Measurements from ENCODE around the gene PDE9A. TPM values are rescaled to one million over a fixed set of nuclear protein-coding genes. Genes with fewer than 3 reads are reported as not detected.

Gene PDE9A
- total RNA-seq, 1 experiment from 2014 or later = 31.9 TPM

GRCh38 chr21:42770717-42771502, 117.5 kb downstream of the PDE9A start:
- no peak overlapping the region for H3K27ac ChIP-seq (ENCODE audit: insufficient read length, low read depth, low read length)
- H3K27me3 Mint-ChIP-seq (ENCODE audit: low read depth) = no peaks in the 10 kb centered on the region; the same call in 1 of the 2 replicates
- H2BK15ac ChIP-seq (ENCODE audit: low read depth, low read length) = no peak overlapping the region
- H2AFZ ChIP-seq (ENCODE audit: low read length) = no peak overlapping the region
- H3K56ac ChIP-seq (ENCODE audit: insufficient read length, low read depth, low read length) = no peak overlapping the region
- no peaks in the 10 kb centered on the region for H3K79me2 ChIP-seq (ENCODE audit: insufficient read depth, low read length)
- TF ChIP-seq CTCF (conservative IDR thresholded peaks at IDR 0.05) = no peak
- H4K20me1 ChIP-seq (ENCODE audit: control insufficient read depth, insufficient read depth, insufficient read length) = no peaks in the 10 kb centered on the region
- no peak overlapping the region for H4K91ac ChIP-seq (ENCODE audit: insufficient read length, low read depth, low read length)
- no peak overlapping the region for H4K8ac ChIP-seq (replicated peaks; ENCODE audit: insufficient read length, low read depth, low read length)
- H3K4me1 ChIP-seq (ENCODE audit: insufficient read depth, low read length) = no peaks in the 10 kb centered on the region
- H3K23ac ChIP-seq (ENCODE audit: insufficient read length, low read depth, low read length) = no peak overlapping the region
- H3K4me2 ChIP-seq (ENCODE audit: insufficient read depth, insufficient read length, low read length) = no peak overlapping the region
- no peak overlapping the region for H2BK5ac ChIP-seq (ENCODE audit: insufficient read length, low read length)
- H3K18ac ChIP-seq (ENCODE audit: insufficient read length, low read depth, low read length) = no peak overlapping the region
- no peaks in the 10 kb centered on the region for H3K79me1 ChIP-seq (ENCODE audit: insufficient read depth, low read depth, low read length, poor library complexity, severe bottlenecking)
- H2BK12ac ChIP-seq (ENCODE audit: insufficient read length, low read depth, low read length) = no peak overlapping the region
- H4K5ac ChIP-seq (ENCODE audit: insufficient read length, low read depth, low read length) = no peak overlapping the region
- H3K27ac Mint-ChIP-seq = peak overlapping the region; percentile 48 to 68 (median 61); a peak in 3 of 7 replicates
- H3K4me1 Mint-ChIP-seq = no peaks in the 10 kb centered on the region
- no CpG with 5 or more reads among the region's 27 CpGs for WGBS (ENCODE audit: extremely low coverage, insufficient read length, low lambda C conversion rate)
- H3K36me3 Mint-ChIP-seq (ENCODE audit: insufficient read depth in 1 of 3, low read depth in 3 of 3) = peaks cover 50 to 75% (median 72%) of the 10 kb centered on the region in 3 experiments
- H3K23me2 ChIP-seq (ENCODE audit: insufficient read length, low read depth, low read length, poor library complexity, severe bottlenecking) = no peaks in the 10 kb centered on the region
- H3K9me3 ChIP-seq (ENCODE audit: control insufficient read depth, low read depth, low read length) = no peaks in the 10 kb centered on the region
- H3K4me3 Mint-ChIP-seq = no peak overlapping the region
- no peak overlapping the region for H3K14ac ChIP-seq (ENCODE audit: insufficient read depth, low read length)
- no peak overlapping the region for H2AK5ac ChIP-seq (ENCODE audit: insufficient read length, low read length)
- no peak overlapping the region for H3K9ac ChIP-seq (ENCODE audit: extremely low read depth, insufficient read length, low read length)
- H3K4ac ChIP-seq (ENCODE audit: low read depth, low read length) = no peak overlapping the region
- H3K9me3 Mint-ChIP-seq = peaks cover 0 to 2% of the 10 kb centered on the region in 2 experiments; a peak in 2 of 5 replicates
- H3K27me3 ChIP-seq (ENCODE audit: insufficient read depth, low read length) = no peaks in the 10 kb centered on the region
- H3T11ph ChIP-seq (ENCODE audit: low read length) = no peak overlapping the region
- H2BK120ac ChIP-seq (ENCODE audit: low read depth, low read length, poor library complexity, severe bottlenecking) = no peak overlapping the region
- H2BK20ac ChIP-seq (ENCODE audit: low read depth, low read length, poor library complexity, severe bottlenecking) = no peak overlapping the region
- no peak for DNase-seq
